Right atrium auricular region (tissue), 2 donors: ENCODE data around the gene MMP25. TPM values are rescaled to one million over a fixed set of nuclear protein-coding genes. Genes with fewer than 3 reads are reported as not detected.

Experiments
- DNase-seq: peaks from one replicate; pipeline ENCODE4 v3.0.0-alpha.2; 2019; ENCODE audit warnings: low spot score
- H3K27ac ChIP-seq, 2 donors: fragments of 200-600 bp; sonication (generic); 1 replicate in 1 of 2; 2 replicates in 1 of 2; pipeline ENCODE4 v1.5.1; 2016 to 2019
- H3K27me3 ChIP-seq, 2 donors: fragments of 200-600 bp; sonication (generic); one replicate each; pipeline versions ENCODE4 v1.5.1 to v1.6.0; 2017 to 2019
- H3K36me3 ChIP-seq: fragments of 200-600 bp; sonication (generic); one replicate; pipeline ENCODE4 v1.5.1; 2016
- H3K4me1 ChIP-seq, 2 donors: fragments of 200-600 bp; sonication (generic); one replicate each; pipeline versions ENCODE4 v1.5.1 to v1.6.0; 2017 to 2019
- H3K4me3 ChIP-seq, 2 donors: fragments of 200-600 bp; sonication (generic); 1 replicate in 1 of 2; 2 replicates in 1 of 2; pipeline ENCODE4 v1.5.1; 2017 to 2019; ENCODE audit warnings: mild to moderate bottlenecking in 1 of 2, moderate library complexity in 1 of 2
- H3K9me3 ChIP-seq, 2 donors: fragments of 200-600 bp; sonication (generic); one replicate each; pipeline ENCODE4 v1.5.1; 2019
- total RNA-seq, 2 donors: library from RNA; depleted of rRNA; stranded (reverse); fragments of >200 nt; gene quantifications; one replicate each; pipeline ENCODE4 v1.1.0, GENCODE V29; 2016
- TF ChIP-seq, protein P1 (sequence below), 2 donors: fragments of 200-600 bp; sonication (generic); IDR thresholded peaks; one replicate each; pipeline ENCODE4 v1.5.1; 2019; ENCODE audit warnings: antibody characterized with exemption in 2 of 2

The MMP25 gene
- total RNA-seq = 1 to 10 TPM in 1 of 2 donors, under 1 TPM in 1; 0.30 to 1.7 TPM

DNA sequence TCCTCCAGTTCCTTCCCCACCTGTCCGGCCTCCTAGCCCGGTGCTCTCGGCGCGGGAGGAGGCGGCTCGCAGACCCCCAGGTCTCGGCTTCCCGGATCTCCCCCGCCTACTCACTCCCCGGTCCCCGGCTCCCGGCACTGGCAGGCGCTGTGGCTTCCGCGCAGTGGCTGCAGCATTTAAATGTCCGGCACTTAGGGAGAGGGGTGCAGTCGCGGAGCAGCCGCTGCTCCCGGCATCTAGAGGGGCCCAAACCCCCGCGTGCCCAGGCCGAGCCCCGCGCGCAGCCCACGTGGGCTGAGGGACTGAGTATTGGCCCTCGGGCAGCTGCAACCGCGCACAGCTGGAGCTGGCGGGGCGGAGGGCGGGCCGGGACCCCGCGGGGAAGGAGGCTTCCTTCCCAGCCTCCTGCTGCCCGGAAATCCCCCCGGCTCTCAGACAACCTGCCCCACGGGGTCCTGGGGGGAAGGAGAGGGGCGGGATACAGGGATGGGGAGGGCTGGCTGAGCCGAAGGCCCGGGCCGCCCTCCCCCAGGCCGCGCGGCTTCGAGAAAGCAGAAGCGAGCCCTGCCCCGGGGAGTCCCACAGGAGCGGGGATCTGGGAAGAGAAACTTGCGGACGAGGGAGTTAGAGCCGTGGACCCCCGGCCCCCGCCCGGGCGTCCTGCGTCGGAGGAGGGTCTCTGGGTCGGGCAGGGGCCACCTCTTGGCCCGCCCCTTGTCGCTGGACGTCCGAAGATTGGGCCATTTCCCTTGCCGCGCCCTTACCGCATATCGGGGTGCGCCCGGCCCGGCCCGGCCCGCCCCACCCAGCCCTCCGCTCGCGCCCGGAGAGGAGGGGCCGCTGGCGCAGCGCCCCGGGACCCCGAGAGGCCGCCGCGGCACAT, at the start of gene MMP25:
Gene MMP25, plus strand, starts transcription at position 804 of the 883 bp plus-strand sequence. CDS start 357 bp downstream, outside the sequence.
- H3K27ac ChIP-seq = no peak within 1 kb of the TSS

DNA sequence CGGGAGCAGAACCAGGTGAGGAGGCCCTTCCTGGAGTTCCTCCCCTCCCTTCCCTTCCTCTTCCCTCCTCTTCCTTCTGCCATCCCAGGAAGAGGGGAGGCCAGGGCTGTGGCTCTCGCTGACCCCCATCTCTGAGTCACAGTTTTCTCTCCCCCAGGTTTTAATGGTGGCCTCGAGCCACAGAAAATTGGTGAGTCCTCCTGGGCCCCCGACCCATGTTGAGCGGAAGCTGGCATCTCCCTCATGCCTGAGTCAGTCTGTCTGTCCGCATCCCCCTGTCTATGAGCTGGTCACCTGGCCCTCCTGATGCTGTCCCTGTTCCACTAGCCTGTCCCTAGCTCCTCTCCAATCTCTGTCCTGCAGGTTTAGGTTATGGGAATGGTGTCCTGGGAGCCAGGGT, 46.4 kb upstream of the MMP25 start:
- DNase-seq = no peak
- no peak overlapping the region for H3K4me3 ChIP-seq
- TF ChIP-seq, protein P1, sequence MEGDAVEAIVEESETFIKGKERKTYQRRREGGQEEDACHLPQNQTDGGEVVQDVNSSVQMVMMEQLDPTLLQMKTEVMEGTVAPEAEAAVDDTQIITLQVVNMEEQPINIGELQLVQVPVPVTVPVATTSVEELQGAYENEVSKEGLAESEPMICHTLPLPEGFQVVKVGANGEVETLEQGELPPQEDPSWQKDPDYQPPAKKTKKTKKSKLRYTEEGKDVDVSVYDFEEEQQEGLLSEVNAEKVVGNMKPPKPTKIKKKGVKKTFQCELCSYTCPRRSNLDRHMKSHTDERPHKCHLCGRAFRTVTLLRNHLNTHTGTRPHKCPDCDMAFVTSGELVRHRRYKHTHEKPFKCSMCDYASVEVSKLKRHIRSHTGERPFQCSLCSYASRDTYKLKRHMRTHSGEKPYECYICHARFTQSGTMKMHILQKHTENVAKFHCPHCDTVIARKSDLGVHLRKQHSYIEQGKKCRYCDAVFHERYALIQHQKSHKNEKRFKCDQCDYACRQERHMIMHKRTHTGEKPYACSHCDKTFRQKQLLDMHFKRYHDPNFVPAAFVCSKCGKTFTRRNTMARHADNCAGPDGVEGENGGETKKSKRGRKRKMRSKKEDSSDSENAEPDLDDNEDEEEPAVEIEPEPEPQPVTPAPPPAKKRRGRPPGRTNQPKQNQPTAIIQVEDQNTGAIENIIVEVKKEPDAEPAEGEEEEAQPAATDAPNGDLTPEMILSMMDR (IDR thresholded peaks at IDR 0.05) = no peak
- no peaks in the 10 kb centered on the region for H3K9me3 ChIP-seq
- H3K36me3 ChIP-seq = no peaks in the 10 kb centered on the region
- H3K27ac ChIP-seq = no peak overlapping the region
- H3K4me1 ChIP-seq = peaks cover 0 to 3% of the 10 kb centered on the region in 2 donors
- no peaks in the 10 kb centered on the region for H3K27me3 ChIP-seq

More for the DNA sequence above, at the start of gene MMP25:
- H3K4me1 ChIP-seq = peaks cover 0 to 22% of the 10 kb centered on the region in 2 donors
- peak within 1 kb of the TSS; percentile 34 to 48 for H3K4me3 ChIP-seq
- no peaks in the 10 kb centered on the region for H3K36me3 ChIP-seq
- TF ChIP-seq, protein P1 (IDR thresholded peaks at IDR 0.05) = no peak
- no peak for DNase-seq
- peaks cover 23 to 35% of the 10 kb centered on the region in 2 donors for H3K27me3 ChIP-seq
- no peaks in the 10 kb centered on the region for H3K9me3 ChIP-seq

DNA sequence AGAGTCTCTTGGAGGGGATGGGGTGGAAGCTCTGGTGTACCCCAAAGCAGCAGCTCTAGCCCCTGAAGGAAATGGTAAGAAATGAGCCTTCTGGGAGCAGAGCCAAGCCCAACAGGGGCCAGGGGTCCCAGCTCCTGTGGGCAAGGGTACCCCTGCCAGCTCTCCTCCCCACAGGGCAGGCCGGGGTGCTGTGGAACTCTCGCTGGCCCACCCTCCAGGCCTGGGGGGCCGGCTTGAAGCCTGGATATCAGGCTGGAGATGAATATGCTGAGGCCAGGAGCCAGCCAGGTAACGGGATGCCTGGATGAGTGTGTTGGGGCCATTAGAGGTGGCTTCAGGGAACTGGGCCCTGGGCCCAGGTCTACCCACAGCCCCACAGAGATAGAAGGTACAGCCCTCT, 45.8 kb upstream of the MMP25 start:
- Histone ChIP-seq H3K4me3 (no peak overlapping the region), H3K9me3 (no peaks in the 10 kb centered on the region), H3K4me1 (peaks cover 0 to 5% of the 10 kb centered on the region in 2 donors), H3K36me3 (no peaks in the 10 kb centered on the region), H3K27ac (no peak overlapping the region), H3K27me3 (no peaks in the 10 kb centered on the region)
- no peak for DNase-seq
- TF ChIP-seq, protein P1 (IDR thresholded peaks at IDR 0.05) = no peak

GRCh38 chr16:3001316-3001715, 45.0 kb upstream of the MMP25 start:
- DNase-seq = no peak
- no peak overlapping the region for H3K4me3 ChIP-seq
- H3K4me1 ChIP-seq = peaks cover 0 to 5% of the 10 kb centered on the region in 2 donors
- TF ChIP-seq, protein P1 (IDR thresholded peaks at IDR 0.05) = no peak
- no peak overlapping the region for H3K27ac ChIP-seq
- H3K27me3 ChIP-seq = peaks cover 0 to 6% of the 10 kb centered on the region in 2 donors
- no peaks in the 10 kb centered on the region for H3K9me3 ChIP-seq
- no peaks in the 10 kb centered on the region for H3K36me3 ChIP-seq

GRCh38 chr16:3003582-3004270, 42.6 kb upstream of the MMP25 start:
- peak; percentile 96 for DNase-seq
- Histone ChIP-seq H3K4me3 (peak overlapping the region in 1 of 2 donors; percentile 27), H3K27me3 (peaks cover 0 to 13% of the 10 kb centered on the region in 2 donors)

More at GRCh38 chr16:3003582-3004270, 42.6 kb upstream of the MMP25 start:
- H3K27ac ChIP-seq = no peak overlapping the region
- peaks cover 0 to 5% of the 10 kb centered on the region in 2 donors for H3K4me1 ChIP-seq
- no peaks in the 10 kb centered on the region for H3K36me3 ChIP-seq
- TF ChIP-seq, protein P1 (IDR thresholded peaks at IDR 0.05) = peak; percentile 16 to 76
- H3K9me3 ChIP-seq = no peaks in the 10 kb centered on the region
